GM12873 (cell line): Measurements from ENCODE around the gene NKTR.
A peak's percentile ranks its signal among the peaks of the same experiment; 100 is the strongest.

ENCODE experiments used
- CTCF ChIP-seq: IDR thresholded peaks from 2 replicates; pipeline ENCODE4 v1.5.1; 2012; ENCODE audit warnings: low read depth, mild to moderate bottlenecking, moderate library complexity, low read length, control low read depth; ENCODE audit not compliant: insufficient read depth; ENCODE audit errors: missing control alignments

The NKTR gene

DNA sequence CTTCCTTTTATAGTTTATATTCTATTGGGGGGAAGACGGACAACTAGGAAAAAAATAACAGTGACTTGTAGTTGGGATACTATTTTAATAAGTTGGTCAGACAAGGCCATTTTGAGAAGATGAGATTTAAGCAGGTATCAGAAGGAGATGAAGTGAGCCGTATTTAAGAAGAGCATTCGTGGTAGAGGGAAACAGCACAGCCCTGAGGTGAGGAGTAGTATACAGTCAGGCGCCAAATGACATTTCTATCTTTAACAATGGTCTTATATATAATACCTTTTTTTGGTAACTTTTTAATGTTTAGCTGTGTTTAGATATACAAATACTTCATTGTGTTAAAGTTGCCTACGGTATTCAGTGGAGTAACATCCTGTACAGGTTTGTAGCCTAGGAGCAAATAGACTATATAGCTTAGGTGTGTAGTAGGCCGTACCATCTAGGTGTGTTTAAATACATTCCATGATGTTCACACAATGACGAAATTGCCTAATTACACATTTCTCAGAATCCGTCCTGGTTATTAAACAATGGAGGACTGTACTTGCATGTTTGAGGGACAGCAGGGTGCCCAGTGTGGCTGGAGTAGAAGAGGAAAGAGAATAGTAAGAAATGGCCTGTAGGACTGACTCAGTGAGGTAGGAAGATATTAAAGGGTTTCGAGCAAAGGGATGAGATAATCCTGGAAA, 1.6 kb downstream of the NKTR start:
- TF ChIP-seq CTCF: peak; percentile 47

DNA sequence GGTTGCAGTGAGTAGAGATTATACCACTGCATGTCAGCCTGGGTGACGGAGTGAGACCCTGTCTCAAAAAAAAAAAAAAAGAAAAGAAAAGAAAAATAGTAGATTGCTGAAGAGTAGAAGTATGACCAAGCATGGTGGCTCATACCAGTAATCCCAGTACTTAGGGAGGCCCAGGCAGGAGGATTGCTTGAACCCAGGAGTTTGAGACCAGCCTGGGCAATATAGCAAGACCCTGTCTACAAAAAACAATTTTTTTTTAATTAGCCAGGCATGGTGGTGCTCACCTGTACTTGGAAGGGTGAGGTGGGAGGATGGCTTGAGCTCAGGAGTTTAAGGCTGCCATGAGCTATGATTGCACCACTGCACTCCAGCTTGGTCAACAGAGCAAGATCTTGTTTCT, 2.5 kb downstream of the NKTR start:
- no peak for TF ChIP-seq CTCF

DNA sequence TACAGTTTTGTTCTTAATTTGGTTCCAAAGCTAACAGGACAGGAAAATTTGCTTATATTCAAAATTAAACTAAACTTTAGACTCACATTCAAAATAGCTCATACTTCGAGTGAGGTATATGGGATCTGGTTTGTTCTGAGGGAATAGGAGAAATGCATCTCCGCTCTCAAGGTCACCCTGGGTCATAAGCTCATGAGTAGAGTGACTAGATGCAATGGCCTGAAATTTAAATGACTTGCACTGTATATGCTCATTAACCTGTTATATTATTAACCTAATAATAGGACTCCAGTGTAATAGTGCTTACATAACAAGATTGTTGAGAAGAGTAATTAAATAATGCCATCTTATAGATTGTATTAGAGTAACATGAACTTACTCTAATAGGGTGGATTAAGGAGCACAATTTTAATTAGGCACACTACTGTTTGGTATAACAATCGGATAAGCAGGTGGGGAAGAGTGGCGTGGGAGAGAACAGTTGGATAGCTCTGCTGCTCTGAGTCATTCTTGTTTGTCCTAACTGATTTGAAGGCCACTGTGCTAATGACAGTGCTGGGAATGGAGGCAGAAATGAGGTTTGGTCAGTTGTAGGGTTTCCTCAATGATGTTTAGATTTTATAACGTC, 5.2 kb downstream of the NKTR start:
- no peak for TF ChIP-seq CTCF

DNA sequence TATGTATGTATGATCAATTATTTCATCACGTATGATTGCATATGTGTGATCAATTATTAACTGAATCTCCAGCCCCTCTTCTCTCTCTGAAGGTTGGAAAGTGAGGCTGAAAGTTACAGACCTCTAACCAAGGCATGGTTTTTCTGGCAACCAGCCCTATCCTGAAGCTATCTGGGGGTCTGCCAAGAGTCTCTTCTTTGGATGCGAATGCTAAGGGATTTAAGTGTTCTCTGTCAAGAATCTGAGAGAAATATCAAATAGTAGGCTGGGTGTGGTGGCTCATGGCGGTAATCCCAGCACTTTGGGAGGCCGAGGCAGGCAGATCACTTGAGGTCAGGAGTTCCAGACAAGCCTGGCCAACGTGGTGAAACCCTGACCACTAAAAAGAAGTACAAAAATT, 8.1 kb downstream of the NKTR start:
- TF ChIP-seq CTCF: no peak

DNA sequence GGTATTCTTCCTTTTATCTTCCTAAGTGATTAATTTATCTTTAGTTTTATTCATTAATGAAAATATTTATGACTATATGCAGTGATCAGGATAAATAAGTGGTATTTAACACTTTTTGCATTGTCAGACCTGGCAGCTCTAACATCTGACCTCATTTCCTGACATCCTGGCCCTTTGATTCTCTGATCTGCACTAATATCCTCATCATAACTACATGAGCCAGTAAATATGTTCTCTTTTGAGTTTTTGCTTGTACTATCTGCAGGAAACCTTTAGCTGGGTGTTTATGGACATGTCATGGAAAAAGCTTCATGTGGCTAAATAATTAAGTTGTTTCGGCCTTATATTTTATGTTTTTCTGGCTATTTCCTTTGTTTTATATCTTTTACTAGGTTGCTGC, 10.5 kb downstream of the NKTR start:
- no peak for TF ChIP-seq CTCF

GRCh38 chr3:42612217-42612616, 11.7 kb downstream of the NKTR start:
- no peak for TF ChIP-seq CTCF

GRCh38 chr3:42612928-42613327, 12.4 kb downstream of the NKTR start:
- TF ChIP-seq CTCF: no peak
